Urothelium cell line (cell line): ENCODE measurements around the gene CPEB4.

Experiments
- DNase-seq: peaks from one replicate; pipeline ENCODE4 v3.0.0; 2011; ENCODE audit warnings: low spot score, mixed read lengths
- FAIRE-seq: peaks from 2 replicates; lab custom pipeline; 2011; peaks lifted over from hg19 to GRCh38; lab: Jason Lieb, UNC

The CPEB4 gene

DNA sequence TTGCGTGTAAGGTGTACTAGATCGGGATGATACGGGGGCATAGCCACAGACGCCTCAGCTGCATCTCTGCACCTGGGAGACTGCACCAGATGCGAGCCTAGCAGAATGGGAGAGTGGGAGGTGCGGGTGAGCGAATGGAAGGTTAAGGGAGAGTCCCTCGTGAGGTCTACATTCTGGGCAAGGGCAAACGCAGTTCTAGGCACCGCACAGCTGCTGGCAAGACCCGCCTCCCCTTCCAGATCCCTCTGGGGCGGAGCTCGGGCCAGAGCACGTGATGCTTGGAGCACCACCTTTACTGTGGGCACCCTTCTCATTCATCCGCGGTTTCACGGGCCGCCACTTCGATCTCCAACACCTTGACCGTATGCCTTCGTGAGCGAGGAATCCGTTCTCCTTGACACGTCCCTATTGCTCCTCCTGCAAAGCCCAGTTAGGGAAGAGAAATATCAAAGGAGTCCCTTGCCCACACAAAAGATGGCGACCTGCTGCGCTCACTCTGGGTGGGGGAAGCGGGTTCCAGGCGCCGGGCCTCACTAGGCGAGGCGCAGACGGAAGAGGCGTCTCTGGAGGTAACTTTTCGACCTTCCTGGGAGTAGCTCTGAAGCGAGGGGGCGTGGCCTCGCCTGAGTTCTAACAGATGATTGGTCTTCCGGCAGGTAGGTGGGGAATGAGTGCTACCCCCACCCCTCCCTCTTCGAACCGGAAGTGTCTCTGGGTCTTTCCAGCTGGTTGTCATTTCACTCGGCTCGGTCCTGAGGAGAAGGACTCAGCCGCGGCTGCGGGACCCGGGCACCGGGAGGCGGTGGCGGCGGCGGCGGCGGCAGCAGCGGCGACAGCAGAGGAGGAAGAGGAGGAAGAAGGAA lies at the start of gene CPEB4:
TSS of gene CPEB4 (plus strand) at position 740 of the 863 bp plus-strand sequence. CDS start 1,385 bp downstream, outside the sequence.
- FAIRE-seq (peak; percentile 63), DNase-seq (peak; percentile 98)

DNA sequence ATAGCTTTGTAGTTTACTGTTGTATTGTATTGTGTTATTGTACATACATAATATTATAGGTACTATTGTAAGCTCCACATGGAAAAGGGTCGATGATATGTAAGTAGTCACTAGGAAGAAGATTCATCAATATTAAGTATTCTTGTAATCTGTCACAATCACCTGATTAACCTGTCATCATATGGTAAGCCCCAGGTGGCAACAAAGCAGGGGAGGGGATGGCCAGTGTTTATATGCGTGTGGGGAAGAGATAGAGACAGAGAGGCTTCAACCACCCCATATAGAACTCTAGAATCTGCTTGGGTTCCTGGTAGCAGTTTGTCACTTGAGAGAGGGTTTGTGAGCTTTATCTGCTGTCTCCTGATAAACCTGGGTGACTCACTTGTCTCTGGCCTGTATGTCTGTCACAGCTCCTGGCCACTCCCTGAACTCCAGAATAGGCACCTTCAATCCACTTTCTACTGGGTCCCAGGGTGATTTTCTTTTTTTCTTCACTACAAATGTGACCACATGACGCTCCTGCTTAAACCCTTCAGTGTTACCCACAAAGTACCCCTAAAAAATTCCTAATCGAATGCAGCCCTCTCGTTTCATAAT lies 48.9 kb upstream of the CPEB4 start:
- FAIRE-seq (no peak), DNase-seq (no peak)

DNA sequence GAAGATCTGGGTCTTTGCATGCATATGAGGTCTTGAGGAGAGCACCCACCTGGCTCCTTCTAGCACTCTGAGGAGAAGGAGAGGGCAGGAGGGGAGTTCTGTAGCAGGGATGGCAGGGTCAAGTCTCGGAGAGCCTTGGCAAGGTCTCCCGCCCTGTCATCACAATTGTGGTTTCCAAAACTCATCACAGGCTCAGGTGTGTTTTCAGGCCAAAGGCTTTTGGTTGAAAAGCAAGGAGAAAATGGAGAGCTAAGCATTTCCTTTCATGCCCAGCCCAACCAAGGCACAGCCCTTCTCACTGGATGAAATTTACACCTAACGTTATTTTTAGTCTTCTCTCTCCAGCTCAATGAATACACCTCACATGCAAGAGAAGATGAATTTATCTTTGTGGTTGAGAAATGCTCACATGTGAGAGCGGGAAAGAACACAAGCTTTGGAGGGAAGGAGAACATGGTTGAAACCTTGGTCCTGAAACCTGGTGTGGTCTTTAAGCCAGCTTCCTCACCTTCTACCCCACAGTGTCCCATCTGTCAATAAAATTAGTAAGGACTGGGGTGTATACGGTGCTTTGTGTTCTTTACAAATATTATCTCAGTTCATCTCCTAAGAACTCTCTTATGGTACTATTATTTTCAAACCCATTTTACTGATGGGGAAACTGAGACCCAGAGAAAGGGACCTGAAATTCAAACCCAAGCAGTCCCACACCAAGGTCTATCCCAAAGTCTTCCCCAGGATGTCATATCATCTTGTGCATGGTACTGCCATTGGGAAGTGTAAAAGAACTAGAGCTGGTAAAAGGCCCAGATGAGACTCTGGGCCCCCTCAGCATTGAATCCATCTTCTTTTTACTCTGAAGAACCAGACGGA lies 47.8 kb upstream of the CPEB4 start:
- no peak for DNase-seq
- FAIRE-seq: no peak

DNA sequence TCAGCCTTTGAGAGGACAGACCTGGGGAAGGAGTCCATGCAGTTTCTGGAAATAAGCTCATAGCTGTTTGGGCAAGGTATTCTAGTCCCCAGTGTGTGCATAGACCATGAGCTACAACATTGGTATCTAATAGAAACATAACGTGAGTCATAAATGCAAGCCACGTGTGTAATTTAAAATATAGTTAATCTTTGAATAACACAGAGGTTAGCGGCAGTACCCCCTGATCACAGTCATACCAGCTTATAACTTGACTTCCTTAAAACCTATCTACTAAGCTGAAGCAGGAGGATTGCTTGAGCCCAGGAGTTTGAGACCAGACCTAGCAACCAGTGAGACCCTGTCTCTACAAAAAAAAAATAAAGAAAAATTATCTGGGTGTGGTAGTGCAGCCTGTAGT lies 46.4 kb upstream of the CPEB4 start:
- FAIRE-seq: no peak

DNA sequence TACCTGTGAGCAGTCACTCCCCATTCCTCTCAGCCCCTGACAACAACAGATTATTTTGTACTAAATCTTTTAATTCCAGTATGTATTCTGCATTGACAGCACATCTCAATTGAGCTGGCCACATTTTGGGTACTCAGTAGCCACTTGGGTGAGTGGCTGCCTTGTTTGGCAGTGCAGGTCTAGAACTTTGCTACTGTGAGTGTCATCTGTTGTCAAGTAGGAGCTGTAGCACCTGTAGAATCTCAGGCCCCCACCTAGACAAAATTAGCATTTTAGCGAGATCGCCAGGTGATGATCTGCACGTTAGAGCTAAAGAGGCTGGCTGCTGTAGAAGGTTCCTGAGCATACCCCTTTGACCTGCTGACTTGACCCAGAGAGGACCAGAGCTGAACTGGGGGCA lies 44.4 kb upstream of the CPEB4 start:
- FAIRE-seq: no peak
- no peak for DNase-seq

More for the DNA sequence above, 46.4 kb upstream of the CPEB4 start:
- no peak for DNase-seq

DNA sequence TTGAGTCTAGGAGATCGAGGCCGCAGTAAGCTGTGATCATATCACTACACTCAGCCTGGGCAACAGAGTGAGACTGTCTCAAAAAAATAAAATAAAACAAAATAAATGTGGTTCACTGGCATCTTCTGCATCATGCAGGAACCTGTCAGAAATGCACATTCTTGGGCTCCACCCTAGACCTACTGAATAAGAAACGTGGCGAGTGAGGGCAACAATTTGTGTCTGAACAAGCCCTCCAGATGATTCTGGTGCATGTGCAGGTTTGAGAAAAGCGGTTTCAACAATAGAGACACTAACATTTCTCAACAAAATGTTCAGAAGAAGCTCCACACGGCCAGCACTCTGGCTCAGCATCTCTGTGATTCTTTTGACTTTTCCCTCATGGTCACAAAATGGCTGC lies 42.8 kb upstream of the CPEB4 start:
- DNase-seq (no peak), FAIRE-seq (no peak)

DNA sequence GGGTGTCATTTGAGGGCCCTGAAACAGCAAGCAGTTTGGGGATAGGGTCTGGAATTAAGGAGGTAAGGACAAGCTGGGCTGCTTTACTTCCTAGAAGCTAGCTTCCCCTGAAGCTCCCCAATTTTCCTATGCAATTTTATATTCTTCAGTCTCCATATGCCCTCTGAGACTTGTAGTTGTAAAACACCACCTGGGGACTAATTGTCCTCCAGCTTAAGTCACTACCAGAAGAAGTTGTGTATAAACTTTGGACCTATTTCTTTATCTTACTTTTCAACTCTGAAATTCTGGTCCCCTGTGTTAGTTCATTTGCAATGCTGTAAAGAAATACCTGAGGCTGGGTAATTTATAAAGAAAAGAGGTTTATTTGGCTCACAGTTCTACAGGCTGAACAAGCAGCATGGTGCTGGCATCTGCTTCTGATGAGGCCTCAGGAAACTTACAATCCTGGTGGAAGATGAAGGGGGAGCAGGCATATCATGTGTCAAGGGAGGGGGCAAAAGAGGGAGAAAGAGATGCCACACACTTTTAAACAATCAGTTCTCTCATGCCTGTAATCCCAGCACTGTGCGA lies 41.1 kb upstream of the CPEB4 start:
- FAIRE-seq (no peak), DNase-seq (no peak)

DNA sequence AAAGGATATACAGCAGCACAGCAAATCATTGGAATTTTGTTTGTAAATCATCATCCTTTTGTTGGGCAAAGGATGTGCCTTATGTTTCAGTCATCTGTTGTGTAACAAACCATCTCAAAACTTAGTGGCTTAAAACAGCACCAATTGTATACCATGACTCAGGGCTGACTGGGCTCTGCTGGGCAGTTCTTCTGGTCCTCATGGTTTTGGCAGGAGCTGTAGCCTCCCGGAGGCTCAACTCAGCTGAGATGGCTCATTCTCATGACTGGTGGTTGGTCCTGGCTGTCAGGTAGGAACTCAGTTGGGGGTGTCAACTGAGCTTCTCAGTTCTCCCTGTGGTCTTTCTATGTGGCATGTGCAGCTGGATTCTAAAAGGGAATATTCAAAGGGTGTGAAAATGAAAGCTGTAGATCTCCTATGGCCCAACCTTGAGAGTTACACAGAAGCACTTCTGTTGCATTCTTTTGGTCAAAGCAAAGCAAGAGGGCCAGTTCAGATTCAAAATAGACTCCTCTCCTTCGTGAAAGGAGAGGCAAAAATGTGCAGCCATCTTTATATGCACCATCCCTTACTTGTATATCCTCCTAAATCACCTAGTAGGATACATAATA lies 39.1 kb upstream of the CPEB4 start:
- FAIRE-seq (no peak), DNase-seq (no peak)

DNA sequence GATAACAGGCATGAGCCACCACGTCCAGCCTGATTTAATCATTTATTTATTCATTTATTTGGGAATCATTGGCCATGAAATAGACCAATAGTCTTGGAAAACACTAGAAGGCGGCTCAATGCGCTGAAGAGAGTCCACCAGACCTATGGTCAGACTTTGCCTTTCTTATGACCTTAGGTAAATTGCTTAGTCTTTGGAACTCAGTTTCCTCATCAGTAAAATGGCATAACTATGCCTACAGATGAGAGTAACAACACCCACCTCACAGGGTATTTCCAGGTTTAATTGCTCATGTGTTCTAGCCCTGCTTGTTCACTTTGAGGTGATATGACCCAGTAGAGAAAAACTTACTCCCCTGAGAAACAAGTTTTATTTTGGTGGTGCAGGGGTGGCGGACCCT lies 38.2 kb upstream of the CPEB4 start:
- no peak for FAIRE-seq
- no peak for DNase-seq

DNA sequence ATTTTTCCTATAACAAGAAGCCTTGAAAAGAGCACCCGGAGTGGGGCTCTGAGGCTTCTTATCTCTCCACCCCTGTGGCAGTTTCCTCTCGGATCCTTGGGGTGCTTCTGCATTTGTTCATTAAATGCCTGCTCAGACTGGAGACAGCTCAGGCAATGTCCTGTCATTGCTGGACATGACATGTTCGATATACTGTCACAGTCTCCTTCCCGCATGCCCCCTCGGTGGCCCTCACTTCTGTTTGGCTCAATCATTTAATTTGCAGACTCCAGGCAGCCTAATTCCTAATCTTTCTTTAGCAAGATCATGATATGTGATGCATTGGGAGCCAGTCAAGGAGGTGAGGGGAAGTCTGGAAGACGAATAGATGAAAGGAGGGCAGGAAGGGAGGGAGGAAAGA lies 37.5 kb upstream of the CPEB4 start:
- DNase-seq (no peak), FAIRE-seq (no peak)

DNA sequence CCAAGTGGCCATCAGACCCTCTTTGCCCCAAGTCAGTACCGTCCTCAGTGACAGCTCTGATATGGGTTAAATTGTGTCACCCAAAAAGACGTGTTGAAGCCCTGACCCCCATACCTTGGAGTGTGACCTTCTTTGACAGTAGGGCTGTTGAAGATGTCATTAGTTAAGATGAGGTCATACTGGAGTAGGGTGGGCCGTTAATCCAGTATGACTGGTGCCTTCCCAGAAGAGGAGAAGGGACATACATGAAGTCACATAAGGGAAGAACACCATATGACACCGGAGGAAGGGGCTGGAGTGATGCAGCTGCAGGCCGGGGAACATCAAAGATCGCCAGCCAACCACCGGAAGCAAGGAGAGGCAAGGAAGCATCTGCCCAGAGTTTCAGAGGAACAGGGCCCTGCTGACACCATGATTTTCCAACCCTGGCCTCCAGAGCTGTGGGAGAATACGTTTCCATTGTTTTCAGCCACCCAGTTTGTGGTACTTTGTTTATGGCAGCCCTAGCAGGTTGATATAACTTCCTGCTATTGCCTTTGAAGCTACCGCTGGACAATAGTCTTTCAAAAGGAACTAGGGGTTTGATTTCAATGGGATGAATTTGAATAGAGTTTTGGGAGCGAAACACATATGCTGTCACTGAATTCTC lies 36.4 kb upstream of the CPEB4 start:
- FAIRE-seq (no peak), DNase-seq (no peak)

DNA sequence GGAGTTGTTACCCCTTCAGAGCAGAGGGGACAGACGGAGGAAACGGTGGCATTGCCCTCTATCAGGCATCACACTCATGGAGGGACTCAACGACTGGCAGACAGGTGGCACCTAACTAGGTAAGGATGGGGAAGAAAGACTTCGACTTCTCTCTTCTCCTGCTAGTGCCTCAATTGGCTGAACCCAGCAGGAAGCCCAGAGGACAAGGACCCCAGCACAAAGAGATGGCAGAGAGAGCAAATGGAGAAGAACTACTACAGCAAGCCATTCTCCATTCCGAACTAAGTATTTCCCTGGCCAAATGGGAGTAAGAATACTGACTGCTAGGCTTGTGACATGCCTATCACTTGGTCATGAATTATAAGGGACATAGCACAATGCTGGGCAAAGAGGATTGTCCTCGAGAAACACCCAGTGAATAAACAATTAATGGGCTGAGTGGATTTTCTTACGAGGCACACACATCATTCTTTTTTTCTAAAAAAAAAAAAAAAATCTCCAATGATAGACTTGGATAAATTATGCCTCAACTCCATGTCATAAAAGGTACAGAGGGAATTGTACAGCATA lies 35.3 kb upstream of the CPEB4 start:
- FAIRE-seq (no peak), DNase-seq (no peak)

DNA sequence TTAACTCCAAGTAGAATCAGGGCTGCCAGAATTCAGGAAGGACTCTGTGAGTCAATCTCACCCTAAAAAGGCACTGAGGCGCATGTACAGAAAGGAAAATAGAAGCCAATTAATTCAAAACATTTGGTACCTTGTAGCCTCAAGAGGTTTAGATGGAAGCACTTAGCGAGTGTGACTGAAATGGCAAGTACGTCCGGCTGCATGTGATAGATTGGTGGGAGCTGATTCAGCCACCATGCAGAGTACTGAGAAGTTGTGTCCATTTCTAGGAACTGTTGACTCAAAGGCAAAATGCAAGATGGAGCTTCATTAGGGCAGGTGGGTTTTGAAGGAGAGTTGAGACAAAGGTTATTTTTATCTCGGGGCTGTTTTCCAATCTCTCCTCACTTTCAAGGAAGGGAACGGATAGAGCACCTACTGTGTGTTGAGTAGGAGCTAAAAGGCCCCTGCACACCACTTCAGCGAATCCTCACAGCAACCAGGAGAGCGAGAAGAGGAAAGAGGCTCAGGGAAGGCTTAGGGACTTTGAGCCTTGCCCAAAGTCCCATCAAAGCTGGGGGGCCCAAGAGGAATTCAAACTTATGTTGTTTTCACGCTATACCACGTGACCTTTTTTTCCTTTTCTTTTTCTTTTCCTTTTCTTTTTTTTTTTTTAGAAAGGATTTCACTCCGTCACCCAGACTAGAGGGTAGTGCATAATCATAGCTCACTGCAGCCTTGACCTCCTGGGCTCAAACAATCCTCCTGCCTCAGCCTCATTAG lies 34.6 kb upstream of the CPEB4 start:
- no peak for DNase-seq
- no peak for FAIRE-seq

DNA sequence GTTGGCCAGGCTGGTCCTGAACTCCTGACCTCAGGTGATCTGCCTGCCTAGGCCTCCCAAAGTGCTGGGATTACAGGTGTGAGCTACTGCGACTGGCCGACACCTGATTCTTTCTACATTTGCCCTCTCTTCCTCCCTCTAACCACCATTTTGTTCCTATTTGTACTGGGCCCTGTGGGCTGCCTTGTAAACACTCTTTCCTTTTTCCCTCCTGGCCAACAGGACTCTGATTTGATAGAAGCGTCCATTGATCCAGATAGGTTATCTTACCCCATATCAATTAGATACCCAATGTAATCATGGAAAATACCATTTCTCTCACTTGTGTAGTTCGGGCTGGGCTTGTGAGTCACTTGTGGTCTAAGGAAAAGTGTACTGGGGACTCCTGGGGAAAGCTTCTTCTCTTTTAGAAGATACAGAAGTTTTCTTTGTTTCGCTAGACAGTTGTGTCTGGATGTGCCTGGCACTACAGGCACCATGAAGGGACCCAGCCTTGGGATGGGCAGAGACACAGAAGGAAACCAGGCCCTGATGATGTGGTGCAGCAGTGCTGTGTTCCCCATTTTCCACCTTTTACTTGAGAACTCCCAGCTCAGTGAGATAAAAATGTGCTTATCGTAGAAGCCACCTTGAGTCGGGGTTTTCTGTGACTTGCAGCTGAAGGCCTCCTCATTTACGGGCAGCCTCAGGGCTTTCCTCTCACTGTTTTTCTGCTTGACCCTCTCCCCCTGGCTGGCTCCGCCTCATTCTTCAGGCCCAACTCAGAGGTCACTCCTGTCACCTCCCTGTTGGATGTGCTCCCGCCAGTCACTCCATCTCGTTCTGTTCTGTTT lies 32.8 kb upstream of the CPEB4 start:
- no peak for DNase-seq
- no peak for FAIRE-seq

DNA sequence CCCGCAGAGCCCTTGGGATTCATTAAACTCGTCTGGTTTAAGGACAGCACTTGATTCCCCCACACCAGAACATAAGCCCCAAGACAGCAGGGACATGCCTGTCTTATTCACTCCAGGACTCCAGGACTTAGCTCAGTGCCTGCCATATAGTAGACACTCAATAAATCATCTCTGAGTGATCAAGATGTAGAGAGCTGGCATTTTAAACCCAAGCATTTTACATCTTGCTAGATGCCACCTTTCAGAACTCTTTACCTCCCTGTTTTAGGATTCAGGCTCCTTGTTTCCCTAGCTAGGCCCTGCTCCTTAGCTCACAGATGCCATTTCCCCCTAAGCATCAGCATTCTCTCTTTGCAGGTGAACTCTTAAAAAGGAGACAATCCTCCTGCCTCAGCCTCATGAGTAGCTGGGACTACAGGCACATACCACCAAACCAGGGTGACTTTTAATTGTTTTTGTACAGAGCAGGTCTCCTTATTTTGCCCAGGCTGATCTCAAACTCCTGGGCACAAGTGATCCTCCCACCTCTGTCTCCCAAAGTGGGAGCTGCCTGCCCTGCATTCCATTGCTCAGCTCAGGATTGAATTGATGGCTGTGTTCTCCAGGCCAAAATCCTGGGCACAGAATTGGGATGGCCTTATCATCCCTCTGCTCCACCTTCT lies 32.0 kb upstream of the CPEB4 start:
- FAIRE-seq (no peak), DNase-seq (no peak)

DNA sequence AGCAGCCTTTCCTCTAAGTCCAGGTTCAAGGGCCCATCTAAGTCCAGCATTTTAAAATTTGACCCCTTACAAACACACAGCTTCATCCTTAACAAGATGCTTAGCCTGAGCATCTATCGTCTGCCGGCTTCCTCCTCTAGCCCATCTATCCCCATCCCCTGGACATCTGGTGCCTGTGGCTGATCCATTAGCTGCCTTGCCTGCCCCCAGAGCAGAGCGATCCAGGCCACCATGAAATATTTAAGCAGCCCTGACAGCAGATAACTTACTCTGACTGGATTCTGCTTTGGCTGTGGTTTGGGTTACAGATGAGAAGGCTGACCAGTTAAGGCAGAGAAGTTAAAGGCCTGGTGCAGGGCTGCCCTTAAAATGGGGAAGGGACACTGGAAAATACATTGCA lies 30.9 kb upstream of the CPEB4 start:
- FAIRE-seq (no peak), DNase-seq (no peak)

DNA sequence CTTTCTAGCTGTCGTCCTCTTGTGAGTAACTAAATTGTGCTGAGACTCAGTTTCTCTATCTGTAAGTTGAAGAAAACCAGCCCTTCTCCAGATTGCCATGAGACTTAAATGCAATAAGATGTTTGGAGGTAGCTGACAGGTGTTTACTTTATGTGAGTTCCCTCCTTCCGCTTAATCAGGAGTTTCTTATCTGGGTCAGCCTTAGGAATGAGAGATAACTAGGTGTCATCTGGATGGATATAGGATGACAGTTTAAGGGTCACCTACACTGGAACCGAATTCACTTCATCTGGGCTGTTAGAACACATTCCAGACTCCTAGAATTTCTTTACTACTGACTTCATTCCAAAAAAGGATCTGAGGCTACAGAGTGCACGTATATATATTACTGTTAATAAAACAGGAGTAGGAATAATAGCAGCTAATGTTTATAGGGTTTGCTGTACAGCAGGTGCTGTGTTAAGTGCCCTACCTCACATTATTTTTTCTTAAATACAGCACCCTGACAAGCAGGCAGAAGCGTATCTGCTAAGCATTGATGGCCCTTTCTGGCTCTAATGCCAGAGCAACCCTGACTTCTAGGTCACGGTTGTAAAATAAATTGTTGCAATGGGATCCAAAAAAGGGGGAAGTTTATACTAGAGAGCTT lies 30.0 kb upstream of the CPEB4 start:
- DNase-seq (no peak), FAIRE-seq (no peak)
